H1 (cell line): ENCODE measurements around the gene ANKRD40. TPM values are rescaled to one million over a fixed set of nuclear protein-coding genes. Genes with fewer than 3 reads are reported as not detected.
A peak's percentile ranks its signal among the peaks of the same experiment; 100 is the strongest.

Source experiments
- CTCF ChIA-PET: fragments of 300-600 bp; sonication (Branson Sonifier 250); formaldehyde crosslinking; loops from one replicate; lab custom pipeline; 2021; ENCODE audit not compliant: partially characterized antibody; lab: Charles Lee
- POLR2A ChIA-PET: fragments of 300-600 bp; sonication (Branson Sonifier 250); formaldehyde crosslinking; loops from one replicate; lab custom pipeline; 2021; ENCODE audit warnings: inconsistent platforms; ENCODE audit not compliant: partially characterized antibody; lab: Charles Lee
- DNase-seq, 2 experiments: peaks; one replicate each; pipeline versions ENCODE4 v3.0.0 to v3.0.0-alpha.2; 2010 to 2022; ENCODE audit warnings: low spot score in 2 of 2, low read depth in 1 of 2, mixed read lengths in 1 of 2
- FAIRE-seq: peaks from 2 replicates; lab custom pipeline; 2011; peaks lifted over from hg19 to GRCh38; lab: Jason Lieb, UNC
- H2AFZ ChIP-seq: 2 replicates; pipeline ENCODE4 v1.8.1; 2012; ENCODE audit warnings: low read length, inconsistent platforms
- H2AK5ac ChIP-seq: 2 replicates; pipeline ENCODE4 v1.6.1; 2013; ENCODE audit warnings: low read depth, low read length
- H2BK120ac ChIP-seq: replicated peaks from 2 replicates; pipeline ENCODE3; 2013; ENCODE audit warnings: low read depth, low read length, inconsistent platforms
- H2BK12ac ChIP-seq: 2 replicates; pipeline ENCODE4 v1.6.1; 2013; ENCODE audit warnings: low read depth, low read length
- H2BK15ac ChIP-seq: 2 replicates; pipeline ENCODE4 v1.6.1; 2013; ENCODE audit warnings: low read length
- H2BK20ac ChIP-seq: 2 replicates; pipeline ENCODE4 v1.6.1; 2013; ENCODE audit warnings: low read length
- H2BK5ac ChIP-seq: 2 replicates; pipeline ENCODE4 v1.6.1; 2013; ENCODE audit warnings: low read depth, low read length
- H3K14ac ChIP-seq: 2 replicates; pipeline ENCODE4 v1.6.1; 2013; ENCODE audit warnings: inconsistent platforms; ENCODE audit not compliant: insufficient read length
- H3K18ac ChIP-seq: 2 replicates; pipeline ENCODE4 v1.6.1; 2013; ENCODE audit warnings: low read length; ENCODE audit errors: extremely low read depth
- H3K23ac ChIP-seq: 2 replicates; pipeline ENCODE4 v1.6.1; 2013; ENCODE audit warnings: inconsistent platforms; ENCODE audit not compliant: insufficient read length
- H3K23me2 ChIP-seq: 2 replicates; pipeline ENCODE4 v1.6.1; 2013; ENCODE audit warnings: low read depth, low read length
- H3K27ac ChIP-seq: 2 replicates; pipeline ENCODE4 v1.6.1; 2011; ENCODE audit warnings: low read depth, low read length, inconsistent platforms
- H3K27me3 ChIP-seq, 4 experiments: replicated peaks in 1 of 4; 1 replicate in 1 of 4; 2 replicates in 3 of 4; pipeline versions ENCODE4 v1.6.1 to v1.8.1; 2011 to 2013; ENCODE audit warnings: low read length in 3 of 4, mild to moderate bottlenecking in 3 of 4, inconsistent platforms in 2 of 4, mixed read lengths in 2 of 4, moderate library complexity in 1 of 4; ENCODE audit not compliant: control insufficient read depth in 3 of 4, insufficient read depth in 3 of 4; ENCODE audit errors: extremely low read depth in 1 of 4
- H3K36me3 ChIP-seq, 4 experiments: 2 replicates each; pipeline versions ENCODE4 v1.6.1 to v1.8.1; 2011 to 2013; ENCODE audit warnings: mild to moderate bottlenecking in 4 of 4, low read length in 3 of 4, moderate library complexity in 2 of 4, control low read depth in 1 of 4, inconsistent platforms in 1 of 4; ENCODE audit not compliant: insufficient read depth in 4 of 4, control insufficient read depth in 2 of 4
- H3K4ac ChIP-seq: replicated peaks from 2 replicates; pipeline ENCODE3; 2013; ENCODE audit warnings: low read length, low read depth, mixed read lengths, inconsistent platforms; ENCODE audit not compliant: insufficient read length
- H3K4me1 ChIP-seq, 4 experiments: replicated peaks in 1 of 4; 1 replicate in 1 of 4; 2 replicates in 3 of 4; pipeline versions ENCODE4 v1.6.1 to v1.8.1; 2011 to 2013; ENCODE audit warnings: low read length in 3 of 4, inconsistent platforms in 2 of 4, mixed read lengths in 1 of 4; ENCODE audit not compliant: insufficient read depth in 4 of 4, control insufficient read depth in 3 of 4
- H3K4me2 ChIP-seq, 2 experiments: 2 replicates each; pipeline versions ENCODE4 v1.6.1 to v1.8.1; 2011 to 2013; ENCODE audit warnings: low read depth in 2 of 2, low read length in 2 of 2, control low read depth in 1 of 2, inconsistent platforms in 1 of 2, mild to moderate bottlenecking in 1 of 2; ENCODE audit not compliant: insufficient read depth in 1 of 2
- H3K4me3 ChIP-seq, 4 experiments: fragments of 200-600, 300-600 bp in 1 of 4; sonication (generic), shearing (Covaris generic), sonication (Bioruptor Twin) in 1 of 4; 2 replicates each; pipeline versions ENCODE4 v1.5.1 to v1.8.1; 2011 to 2016; ENCODE audit warnings: low read length in 4 of 4, low read depth in 3 of 4, control low read depth in 2 of 4, inconsistent platforms in 2 of 4, mild to moderate bottlenecking in 2 of 4, mixed read lengths in 1 of 4, moderate library complexity in 1 of 4; ENCODE audit not compliant: insufficient read depth in 2 of 4; ENCODE audit errors: extremely low read depth in 1 of 4
- H3K56ac ChIP-seq: replicated peaks from 2 replicates; pipeline ENCODE3; 2013; ENCODE audit warnings: low read depth, mild to moderate bottlenecking, mixed read lengths, low read length, inconsistent platforms; ENCODE audit not compliant: insufficient read length
- H3K79me1 ChIP-seq: 2 replicates; pipeline ENCODE4 v1.6.1; 2013; ENCODE audit warnings: low read depth, low read length, control low read depth
- H3K79me2 ChIP-seq, 2 experiments: 2 replicates each; pipeline versions ENCODE4 v1.6.1 to v1.8.1; 2012 to 2013; ENCODE audit warnings: low read length in 2 of 2, mild to moderate bottlenecking in 2 of 2, inconsistent platforms in 1 of 2; ENCODE audit not compliant: insufficient read depth in 2 of 2, control insufficient read depth in 1 of 2
- H3K9ac ChIP-seq, 4 experiments: replicated peaks in 1 of 4; 1 replicate in 1 of 4; 2 replicates in 3 of 4; pipeline versions ENCODE4 v1.6.1 to v1.8.1; 2011 to 2013; ENCODE audit warnings: low read depth in 3 of 4, low read length in 3 of 4, control low read depth in 2 of 4, mild to moderate bottlenecking in 2 of 4, moderate library complexity in 2 of 4, inconsistent platforms in 1 of 4; ENCODE audit errors: extremely low read depth in 1 of 4
- H3K9me3 ChIP-seq, 2 experiments: 2 replicates each; pipeline versions ENCODE4 v1.6.1 to v1.8.1; 2012 to 2013; ENCODE audit warnings: mild to moderate bottlenecking in 2 of 2, moderate library complexity in 2 of 2, control low read depth in 1 of 2, inconsistent platforms in 1 of 2, low read depth in 1 of 2, low read length in 1 of 2, mixed read lengths in 1 of 2; ENCODE audit not compliant: insufficient read depth in 2 of 2
- H4K20me1 ChIP-seq, 2 experiments: replicated peaks in 1 of 2; 2 replicates each; pipeline versions ENCODE3 to v1.8.1; 2011 to 2013; ENCODE audit warnings: inconsistent platforms in 2 of 2, low read length in 2 of 2, mild to moderate bottlenecking in 1 of 2; ENCODE audit not compliant: insufficient read depth in 2 of 2, control insufficient read depth in 1 of 2
- H4K5ac ChIP-seq: 2 replicates; pipeline ENCODE4 v1.6.1; 2013; ENCODE audit warnings: low read length, low read depth, mixed read lengths, inconsistent platforms; ENCODE audit not compliant: insufficient read length
- H4K8ac ChIP-seq: 2 replicates; pipeline ENCODE4 v1.8.0; 2013; ENCODE audit warnings: mild to moderate bottlenecking, moderate library complexity, low read length, inconsistent platforms; ENCODE audit not compliant: insufficient read depth; ENCODE audit errors: extremely low read depth
- H4K91ac ChIP-seq: replicated peaks from 2 replicates; pipeline ENCODE3; 2013; ENCODE audit warnings: low read length, mixed read lengths, inconsistent platforms; ENCODE audit not compliant: insufficient read length
- CTCF ChIP-seq, 3 experiments: IDR thresholded peaks; 1 replicate in 2 of 3; 2 replicates in 1 of 3; pipeline versions ENCODE4 v1.5.1 to v1.6.1; 2011; ENCODE audit warnings: low read length in 3 of 3, mild to moderate bottlenecking in 3 of 3, inconsistent platforms in 2 of 3, low read depth in 1 of 3, moderate library complexity in 1 of 3; ENCODE audit not compliant: insufficient read depth in 1 of 3; ENCODE audit errors: control extremely low read depth in 1 of 3
- RAD21 ChIP-seq, 2 experiments: IDR thresholded peaks in 1 of 2; conservative IDR thresholded peaks in 1 of 2; 2 replicates each; pipeline ENCODE4 v1.6.1; 2011; ENCODE audit warnings: low read depth in 2 of 2, low read length in 2 of 2, improper control_type of control experiment in 1 of 2, inconsistent platforms in 1 of 2, mild to moderate bottlenecking in 1 of 2, moderate library complexity in 1 of 2
- SAP30 ChIP-seq: fragments of 300-600 bp; sonication (generic); IDR thresholded peaks from 2 replicates; pipeline ENCODE4 v1.7.1; 2012; ENCODE audit warnings: low read length, moderate library complexity, mild to moderate bottlenecking, inconsistent platforms; ENCODE audit not compliant: insufficient read depth, insufficient replicate concordance
- WGBS, 2 experiments: shearing (Covaris generic) in 1 of 2; methylation state at CpG; one replicate each; pipeline versions ENCODE4 v1.1.6 to v1.1.7; 2013 to 2015; ENCODE audit warnings: low lambda C conversion rate in 2 of 2, mixed read lengths in 2 of 2, inconsistent platforms in 1 of 2, low coverage in 1 of 2, missing lambda C conversion rate in 1 of 2; ENCODE audit not compliant: insufficient replicate concordance in 2 of 2, insufficient coverage in 1 of 2, insufficient read length in 1 of 2; ENCODE audit errors: extremely low coverage in 1 of 2, missing lambda C conversion rate in 1 of 2; 5-methylcytosine and 5-hydroxymethylcytosine counted together
- polyA plus RNA-seq, 7 experiments: library from polyadenylated mRNA; depleted of rRNA in 3 of 7; stranded (reverse) in 5 of 7; unstranded in 2 of 7; fragments of >200 nt in 5 of 7; fragments of 200-250 nt in 2 of 7; gene quantifications; 1 replicate in 5 of 7; 2 replicates in 1 of 7; 4 replicates in 1 of 7; pipeline versions ENCODE4 v1.2.1 to v1.2.3, GENCODE V29; 2011 to 2013; ENCODE audit warnings: missing spikeins in 2 of 7, mixed read lengths in 2 of 7
- total RNA-seq: library from RNA; stranded (reverse); fragmentation: NEBNext Ultra II Directional; extraction: Animal tissue kit (Norgen Biotek cat#: 25700); gene quantifications from 2 replicates; pipeline ENCODE4 v1.2.1, GENCODE V29; 2021

ANKRD40 gene
- total and polyA plus RNA-seq, 2 of the 8 experiments (the other 6 are each of a cell fraction or from before 2014, with no cell fraction given): 26.1 to 50.1 TPM

- H4K8ac ChIP-seq: no peak overlapping the region
- no peak overlapping the region for H4K5ac ChIP-seq
- no peak overlapping the region for H3K9ac ChIP-seq
- peaks cover 0 to 9% of the 10 kb centered on the region in 2 experiments; a peak in 2 of 4 replicates for H3K79me2 ChIP-seq
- H2BK20ac ChIP-seq: no peak overlapping the region
- ChIA-PET CTCF (interaction anchor here (0.8 to 20.2 kb wide), 15 partner anchors 10 to 193 kb away, joined by 3 to 391 read pairs (median 8); partner anchors contain the start of gene SPATA20), POLR2A (interaction anchor here (1.0 to 1.3 kb wide), 4 partner anchors 9 to 28 kb away, joined by 3 to 5 read pairs (median 4); no protein-coding TSS in a partner anchor)
- WGBS, 2 experiments: 92% methylated on average over 3 of the region's 3 CpGs; no CpG with 5 or more reads in 1 of the 2 experiments
- H3K79me1 ChIP-seq: no peaks in the 10 kb centered on the region
- H2BK15ac ChIP-seq: no peak overlapping the region
- H3K36me3 ChIP-seq: peaks cover 25 to 61% (median 45%) of the 10 kb centered on the region in 4 experiments
- no peak overlapping the region for H2BK5ac ChIP-seq
- DNase-seq: no peak
- no peak overlapping the region for H2BK12ac ChIP-seq
- H3K4me3 ChIP-seq: no peak overlapping the region
- H3K14ac ChIP-seq: no peak overlapping the region
- no peak overlapping the region for H3K56ac ChIP-seq
- H3K4me2 ChIP-seq: no peak overlapping the region
- H4K20me1 ChIP-seq: no peaks in the 10 kb centered on the region
- H2AK5ac ChIP-seq: no peak overlapping the region
- H3K4me1 ChIP-seq: no peaks in the 10 kb centered on the region
- H3K4ac ChIP-seq: no peak overlapping the region
- H3K27ac ChIP-seq: no peak overlapping the region
- H3K23me2 ChIP-seq: no peaks in the 10 kb centered on the region
- H3K27me3 ChIP-seq: no peaks in the 10 kb centered on the region
- TF ChIP-seq CTCF (IDR thresholded peaks at IDR 0.05; ENCODE audit: control extremely low read depth in 1 of 3, insufficient read depth in 1 of 3, low read depth in 1 of 3, low read length in 3 of 3) (peak in 2 of 3 experiments; percentile 11 to 12; a peak in 1 of 4 replicates), SAP30 (no peak), RAD21 (IDR thresholded peaks at IDR 0.05 in 1 of 2, conservative IDR thresholded peaks at IDR 0.05 in 1 of 2; ENCODE audit: low read depth in 2 of 2, low read length in 2 of 2) (peak; percentile 25 to 37; a peak in 3 of 4 replicates)
- TF ChIP-seq, all 59 proteins: peak for 2
- Histone ChIP-seq H2BK120ac (no peak overlapping the region), H2AFZ (no peak overlapping the region), H3K18ac (no peak overlapping the region), H4K91ac (no peak overlapping the region), H3K9me3 (no peaks in the 10 kb centered on the region), H3K23ac (no peak overlapping the region)
- no peak for FAIRE-seq
These were observed 9.9 kb downstream of the ANKRD40 start for GRCh38 chr17:50697663-50698272.
